Sigmoid colon (tissue), 7 donors: Measurements from ENCODE around the gene SLC26A3. TPM values are rescaled to one million over a fixed set of nuclear protein-coding genes. Genes with fewer than 3 reads are reported as not detected.

Experiments used
- DNase-seq: peaks from one replicate; pipeline ENCODE4 v3.0.0-alpha.2; 2019
- H3K27ac ChIP-seq, 4 donors: fragments of 200-600 bp; sonication (generic); one replicate each; pipeline ENCODE4 v1.5.1; 2016 to 2019; ENCODE audit warnings: mild to moderate bottlenecking in 1 of 4
- H3K27me3 ChIP-seq, 3 donors: fragments of 200-600 bp; sonication (generic); one replicate each; pipeline ENCODE4 v1.5.1; 2019; ENCODE audit warnings: mild to moderate bottlenecking in 1 of 3
- H3K36me3 ChIP-seq, 4 donors: fragments of 200-600 bp; sonication (generic); one replicate each; pipeline ENCODE4 v1.5.1; 2016 to 2019
- H3K4me1 ChIP-seq, 4 donors: fragments of 200-600 bp; sonication (generic); one replicate each; pipeline ENCODE4 v1.5.1; 2017 to 2019
- H3K4me3 ChIP-seq, 4 donors: fragments of 200-600 bp; sonication (generic); one replicate each; pipeline ENCODE4 v1.5.1; 2017 to 2019; ENCODE audit warnings: mild to moderate bottlenecking in 2 of 4, moderate library complexity in 1 of 4
- H3K9me3 ChIP-seq, 4 donors: fragments of 200-600 bp in 3 of 4; sonication (generic) in 3 of 4; one replicate each; pipeline versions ENCODE4 v1.5.1 to v1.6.1; 2013 to 2019
- EP300 ChIP-seq, 4 donors: sonication (generic); formaldehyde crosslinking; IDR thresholded peaks; one replicate each; pipeline ENCODE4 v1.6.1; 2017; ENCODE audit warnings: antibody characterized with exemption in 4 of 4
- POLR2A ChIP-seq, 2 donors: fragments of 450-650 bp; IDR thresholded peaks; one replicate each; pipeline ENCODE4 v1.6.1; 2016; ENCODE audit warnings: antibody characterized with exemption in 2 of 2, mild to moderate bottlenecking in 2 of 2, moderate library complexity in 2 of 2
- POLR2AphosphoS5 ChIP-seq, 4 donors: sonication (generic); formaldehyde crosslinking; IDR thresholded peaks; one replicate each; pipeline ENCODE4 v1.6.1; 2017; ENCODE audit warnings: antibody characterized with exemption in 4 of 4
- WGBS, 2 donors: extraction: QIAGEN DNeasy Blood & Tissue Kit; methylation state at CpG; one replicate each; pipeline ENCODE4 v1.1.7; 2013; 5-methylcytosine and 5-hydroxymethylcytosine counted together
- intact Hi-C: fragments of 100-400 bp; cut with DNase I; formaldehyde crosslinking; loops from one replicate; pipeline ENCODE4 v1.15.1; 2023
- polyA plus RNA-seq, 3 donors: library from polyadenylated mRNA; stranded (reverse); fragments of 200-250 nt; gene quantifications; one replicate each; pipeline ENCODE4 v1.2.3, GENCODE V29; 2013
- total RNA-seq, 4 donors: library from RNA; depleted of rRNA; stranded (reverse); fragments of >200 nt; gene quantifications; one replicate each; pipeline ENCODE4 v1.1.0, GENCODE V29; 2016
- TF ChIP-seq, protein P1 (sequence below), 4 experiments: fragments of 450-650 bp in 3 of 4; fragments of 200-600 bp in 1 of 4; IDR thresholded peaks; one replicate each; pipeline ENCODE4 v1.5.1; 2016 to 2019; ENCODE audit warnings: antibody characterized with exemption in 4 of 4, mild to moderate bottlenecking in 3 of 4, moderate library complexity in 2 of 4
- donor health status: healthy with polysubstance abuse.
- donor health status: Bipolar disorder and iron deficiency.
- donor health status: healthy.

Gene SLC26A3
- total and polyA plus RNA-seq, 7 donors, result 4.8 to 1,079 (median 12.0) TPM

DNA sequence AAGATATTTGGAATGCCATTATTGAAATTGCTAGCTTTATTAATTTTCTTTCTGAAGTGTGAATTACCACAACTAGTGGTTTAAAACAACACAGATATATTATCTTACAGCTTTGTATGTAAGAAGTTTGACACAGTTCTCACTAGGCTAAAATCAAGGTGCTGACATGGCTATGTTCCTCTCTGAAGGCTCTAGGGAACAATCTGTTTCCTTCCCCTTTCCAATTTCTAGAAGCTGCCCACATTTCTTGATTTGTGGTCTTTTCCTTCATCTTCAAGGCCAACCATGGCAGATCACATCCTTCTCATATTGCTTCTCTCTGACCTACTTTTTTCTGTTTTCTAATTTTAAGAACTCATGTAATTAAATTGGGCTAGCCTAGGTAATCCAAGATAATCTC is 43.3 kb upstream of the SLC26A3 start:
- Histone ChIP-seq H3K4me1 (peaks cover 0 to 9% (median 0%) of the 10 kb centered on the region in 4 donors), H3K27me3 (no peaks in the 10 kb centered on the region), H3K36me3 (no peaks in the 10 kb centered on the region), H3K27ac (no peak overlapping the region), H3K9me3 (no peaks in the 10 kb centered on the region), H3K4me3 (no peak overlapping the region)
- DNase-seq, result no peak
- intact Hi-C loops, result no loop called here
- no peak for TF ChIP-seq POLR2AphosphoS5 (IDR thresholded peaks at IDR 0.05)
- TF ChIP-seq POLR2A (IDR thresholded peaks at IDR 0.05), result no peak
- TF ChIP-seq EP300 (IDR thresholded peaks at IDR 0.05), result no peak
- TF ChIP-seq, protein P1, sequence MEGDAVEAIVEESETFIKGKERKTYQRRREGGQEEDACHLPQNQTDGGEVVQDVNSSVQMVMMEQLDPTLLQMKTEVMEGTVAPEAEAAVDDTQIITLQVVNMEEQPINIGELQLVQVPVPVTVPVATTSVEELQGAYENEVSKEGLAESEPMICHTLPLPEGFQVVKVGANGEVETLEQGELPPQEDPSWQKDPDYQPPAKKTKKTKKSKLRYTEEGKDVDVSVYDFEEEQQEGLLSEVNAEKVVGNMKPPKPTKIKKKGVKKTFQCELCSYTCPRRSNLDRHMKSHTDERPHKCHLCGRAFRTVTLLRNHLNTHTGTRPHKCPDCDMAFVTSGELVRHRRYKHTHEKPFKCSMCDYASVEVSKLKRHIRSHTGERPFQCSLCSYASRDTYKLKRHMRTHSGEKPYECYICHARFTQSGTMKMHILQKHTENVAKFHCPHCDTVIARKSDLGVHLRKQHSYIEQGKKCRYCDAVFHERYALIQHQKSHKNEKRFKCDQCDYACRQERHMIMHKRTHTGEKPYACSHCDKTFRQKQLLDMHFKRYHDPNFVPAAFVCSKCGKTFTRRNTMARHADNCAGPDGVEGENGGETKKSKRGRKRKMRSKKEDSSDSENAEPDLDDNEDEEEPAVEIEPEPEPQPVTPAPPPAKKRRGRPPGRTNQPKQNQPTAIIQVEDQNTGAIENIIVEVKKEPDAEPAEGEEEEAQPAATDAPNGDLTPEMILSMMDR (IDR thresholded peaks at IDR 0.05), result no peak

DNA sequence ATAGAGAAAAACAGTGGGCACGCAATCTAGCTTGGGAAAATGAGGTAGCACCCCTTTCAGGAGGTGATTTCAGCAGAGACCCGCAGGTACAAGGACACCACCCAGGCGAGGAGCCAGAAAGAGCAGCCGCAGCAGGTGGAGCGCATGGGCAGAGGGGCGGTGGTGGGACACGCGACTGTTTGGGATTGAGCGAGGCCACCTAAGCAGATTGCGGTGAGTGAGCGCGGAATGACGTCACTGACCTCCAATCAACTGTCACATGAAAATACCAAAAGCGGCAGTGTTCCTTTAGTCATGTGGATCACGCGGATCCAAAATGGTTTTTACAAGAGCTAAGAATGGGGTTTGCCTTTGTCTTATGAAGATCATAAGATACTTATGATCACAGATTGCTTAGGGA is 40.2 kb upstream of the SLC26A3 start:
- no peaks in the 10 kb centered on the region for H3K36me3 ChIP-seq
- 18 to 82% methylated on average over 16 of the region's 16 CpGs for WGBS, 2 donors
- DNase-seq, result no peak
- intact Hi-C loops, result no loop called here
- no peak overlapping the region for H3K27ac ChIP-seq
- H3K4me3 ChIP-seq, result no peak overlapping the region
- H3K9me3 ChIP-seq, result no peaks in the 10 kb centered on the region
- H3K4me1 ChIP-seq, result peaks cover 0 to 5% (median 0%) of the 10 kb centered on the region in 4 donors
- no peaks in the 10 kb centered on the region for H3K27me3 ChIP-seq
- TF ChIP-seq EP300 (IDR thresholded peaks at IDR 0.05) (no peak), POLR2A (IDR thresholded peaks at IDR 0.05) (no peak), POLR2AphosphoS5 (IDR thresholded peaks at IDR 0.05) (no peak)
- TF ChIP-seq, protein P1 (IDR thresholded peaks at IDR 0.05), result no peak

DNA sequence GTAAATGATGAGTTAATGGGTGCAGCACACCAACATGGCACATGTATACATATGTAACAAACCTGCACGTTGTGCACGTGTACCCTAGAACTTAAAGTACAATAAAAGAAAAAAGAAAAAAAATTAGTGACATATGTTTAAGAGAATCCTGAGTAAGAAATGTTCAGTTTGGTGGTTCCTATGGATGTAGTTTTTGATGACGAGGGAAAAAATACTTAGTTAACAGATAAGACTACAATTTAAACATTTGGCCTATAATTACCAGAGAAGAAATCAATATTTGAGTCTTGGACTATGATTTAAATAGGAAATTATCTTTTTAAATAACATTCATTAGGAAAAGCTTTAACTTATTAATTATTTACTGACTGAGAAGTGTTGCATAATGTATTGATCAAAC is 39.2 kb upstream of the SLC26A3 start:
- intact Hi-C loops, result no loop called here
- Histone ChIP-seq H3K27ac (no peak overlapping the region), H3K36me3 (no peaks in the 10 kb centered on the region), H3K4me1 (peaks cover 0 to 5% (median 0%) of the 10 kb centered on the region in 4 donors), H3K27me3 (no peaks in the 10 kb centered on the region), H3K9me3 (no peaks in the 10 kb centered on the region), H3K4me3 (no peak overlapping the region)
- TF ChIP-seq EP300 (IDR thresholded peaks at IDR 0.05), result no peak
- TF ChIP-seq POLR2AphosphoS5 (IDR thresholded peaks at IDR 0.05), result no peak
- no peak for TF ChIP-seq POLR2A (IDR thresholded peaks at IDR 0.05)
- TF ChIP-seq, protein P1 (IDR thresholded peaks at IDR 0.05), result no peak
- 97 to 99% methylated on average over 3 of the region's 3 CpGs for WGBS, 2 donors
- DNase-seq, result no peak

DNA sequence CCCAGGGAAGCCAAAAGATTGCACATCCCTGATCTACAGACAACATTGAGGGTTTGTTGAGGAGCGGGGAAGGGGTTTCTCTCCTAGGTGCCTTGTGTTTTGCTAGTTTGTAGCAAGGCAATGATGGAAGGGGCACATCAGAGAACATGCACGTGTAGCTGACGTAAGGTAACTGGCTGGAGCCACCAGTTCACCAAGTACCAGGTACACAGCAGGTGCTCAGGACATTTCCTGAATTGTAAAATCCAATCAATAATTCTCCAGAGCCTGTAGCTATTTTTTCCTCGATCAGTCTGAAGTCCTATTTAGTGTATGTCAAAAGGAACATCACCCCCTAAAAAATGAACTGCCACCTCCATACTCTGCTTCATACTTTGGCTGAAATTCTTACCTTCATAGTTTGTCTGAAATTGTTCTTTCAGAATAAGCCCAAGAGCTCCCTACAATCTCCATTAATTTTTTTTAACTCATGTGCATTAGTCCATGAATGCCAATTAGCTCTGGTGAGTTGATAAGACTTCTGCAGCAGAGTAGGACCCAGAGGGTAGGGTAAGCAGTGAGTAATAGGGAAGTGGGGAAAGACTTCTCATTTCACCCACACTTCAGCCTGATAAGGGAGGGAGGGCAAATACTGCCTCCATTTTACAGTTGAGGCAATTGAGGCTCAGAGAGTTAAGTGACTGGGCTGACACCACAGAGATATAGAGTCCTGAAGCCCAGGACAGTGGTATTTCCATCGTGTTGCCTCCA is 36.0 kb upstream of the SLC26A3 start:
- TF ChIP-seq, protein P1 (IDR thresholded peaks at IDR 0.05), result no peak
- no peak for TF ChIP-seq POLR2AphosphoS5 (IDR thresholded peaks at IDR 0.05)
- no peak for TF ChIP-seq EP300 (IDR thresholded peaks at IDR 0.05)
- no peak for TF ChIP-seq POLR2A (IDR thresholded peaks at IDR 0.05)
- Histone ChIP-seq H3K36me3 (no peaks in the 10 kb centered on the region), H3K27ac (no peak overlapping the region), H3K4me3 (no peak overlapping the region), H3K4me1 (no peaks in the 10 kb centered on the region), H3K9me3 (no peaks in the 10 kb centered on the region), H3K27me3 (no peaks in the 10 kb centered on the region)
- intact Hi-C loops, result no loop called here
- no peak for DNase-seq
- WGBS, 2 donors, result 55 to 85% methylated on average over 5 of the region's 5 CpGs
